Mesodermal cell (in vitro differentiated cells): ENCODE measurements around the gene DNAH17. TPM values are rescaled to one million over a fixed set of nuclear protein-coding genes. Genes with fewer than 3 reads are reported as not detected.

Source experiments
- H3K27ac ChIP-seq: 2 replicates; pipeline ENCODE4 v1.7.0; 2013; ENCODE audit warnings: mild to moderate bottlenecking, low read depth, low read length, moderate library complexity; ENCODE audit not compliant: severe bottlenecking
- H3K36me3 ChIP-seq: 2 replicates; pipeline ENCODE4 v1.7.1; 2013; ENCODE audit warnings: mild to moderate bottlenecking, low read length, moderate library complexity; ENCODE audit not compliant: control insufficient read depth, insufficient read depth
- H3K4me1 ChIP-seq: one replicate; pipeline ENCODE4 v1.7.1; 2013; ENCODE audit warnings: mild to moderate bottlenecking, low read length; ENCODE audit not compliant: insufficient read depth, control insufficient read depth, poor library complexity, severe bottlenecking
- H3K4me3 ChIP-seq: 2 replicates; pipeline ENCODE4 v1.7.0; 2013; ENCODE audit warnings: low read length, control low read depth, mild to moderate bottlenecking; ENCODE audit not compliant: insufficient read depth, poor library complexity, severe bottlenecking; ENCODE audit errors: extremely low read depth
- H3K9me3 ChIP-seq: 2 replicates; pipeline ENCODE4 v1.7.1; 2013; ENCODE audit warnings: mild to moderate bottlenecking, low read length, moderate library complexity; ENCODE audit not compliant: control insufficient read depth
- WGBS, 2 experiments: methylation state at CpG; one replicate each; pipeline ENCODE4 v1.1.5; 2013; ENCODE audit warnings: missing lambda C conversion rate in 2 of 2; ENCODE audit not compliant: insufficient coverage in 2 of 2; 5-methylcytosine and 5-hydroxymethylcytosine counted together
- polyA plus RNA-seq, 2 experiments: library from polyadenylated mRNA; stranded (reverse); fragments of 50-300 nt; gene quantifications; one replicate each; pipeline ENCODE4 v1.2.3, GENCODE V29; 2013

DNAH17 gene
- 0.07 TPM for polyA plus RNA-seq (2013, experiment 1 of 2)
- not detected for polyA plus RNA-seq (2013, experiment 2 of 2)

- H3K9me3 ChIP-seq: no peaks in the 10 kb centered on the region
- H3K4me3 ChIP-seq: no peak within 1 kb of the TSS
- no peaks in the 10 kb centered on the region for H3K4me1 ChIP-seq
- H3K36me3 ChIP-seq: no peaks in the 10 kb centered on the region
- 67 to 83% methylated on average over 1 to 3 of the region's 9 CpGs for WGBS, 2 experiments
- no peak within 1 kb of the TSS for H3K27ac ChIP-seq
Measured at GRCh38 chr17:78577296-78577695, at the start of gene DNAH17. Gene DNAH17, minus strand, starts transcription at chr17:78577396. Its CDS starts 2,339 bp downstream, at chr17:78575057.

GRCh38 chr17:78624324-78625151 is 47.3 kb upstream of the DNAH17 start:
- Histone ChIP-seq H3K4me3 (no peak overlapping the region), H3K36me3 (no peaks in the 10 kb centered on the region), H3K27ac (no peak overlapping the region), H3K4me1 (no peaks in the 10 kb centered on the region), H3K9me3 (peaks cover 3% of the 10 kb centered on the region)
- 89 to 92% methylated on average over 7 to 12 of the region's 14 CpGs for WGBS, 2 experiments

GRCh38 chr17:78623541-78623940 is 46.3 kb upstream of the DNAH17 start:
- H3K27ac ChIP-seq: no peak overlapping the region
- H3K4me1 ChIP-seq: no peaks in the 10 kb centered on the region
- WGBS, 2 experiments: 82 to 88% methylated on average over 10 to 12 of the region's 12 CpGs
- H3K9me3 ChIP-seq: peaks cover 4% of the 10 kb centered on the region
- no peaks in the 10 kb centered on the region for H3K36me3 ChIP-seq
- H3K4me3 ChIP-seq: no peak overlapping the region

GRCh38 chr17:78622491-78623265 is 45.5 kb upstream of the DNAH17 start:
- no peak overlapping the region for H3K27ac ChIP-seq
- H3K36me3 ChIP-seq: no peaks in the 10 kb centered on the region
- WGBS, 2 experiments: 88 to 94% methylated on average over 20 to 24 of the region's 26 CpGs
- no peaks in the 10 kb centered on the region for H3K4me1 ChIP-seq
- H3K9me3 ChIP-seq: peaks cover 4% of the 10 kb centered on the region
- no peak overlapping the region for H3K4me3 ChIP-seq

- 87 to 88% methylated on average over 18 to 25 of the region's 26 CpGs for WGBS, 2 experiments
- H3K27ac ChIP-seq: no peak overlapping the region
Measured at GRCh38 chr17:78621720-78622490, 44.7 kb upstream of the DNAH17 start.

GRCh38 chr17:78620099-78620498 is 42.9 kb upstream of the DNAH17 start:
- Histone ChIP-seq H3K4me1 (no peaks in the 10 kb centered on the region), H3K27ac (no peak overlapping the region), H3K4me3 (no peak overlapping the region), H3K36me3 (no peaks in the 10 kb centered on the region), H3K9me3 (peaks cover 4% of the 10 kb centered on the region)
- WGBS, 2 experiments: 74 to 75% methylated on average over 4 to 5 of the region's 5 CpGs

More at GRCh38 chr17:78621720-78622490, 44.7 kb upstream of the DNAH17 start:
- Histone ChIP-seq H3K4me3 (no peak overlapping the region), H3K9me3 (peaks cover 4% of the 10 kb centered on the region), H3K36me3 (no peaks in the 10 kb centered on the region), H3K4me1 (no peaks in the 10 kb centered on the region)

- 91 to 100% methylated on average over 1 to 4 of the region's 5 CpGs for WGBS, 2 experiments
- H3K9me3 ChIP-seq: peaks cover 4% of the 10 kb centered on the region
- H3K27ac ChIP-seq: no peak overlapping the region
- no peaks in the 10 kb centered on the region for H3K4me1 ChIP-seq
- H3K36me3 ChIP-seq: no peaks in the 10 kb centered on the region
- H3K4me3 ChIP-seq: no peak overlapping the region
Measured at GRCh38 chr17:78619334-78619733, 42.1 kb upstream of the DNAH17 start.

- no peaks in the 10 kb centered on the region for H3K36me3 ChIP-seq
- peaks cover 4% of the 10 kb centered on the region for H3K9me3 ChIP-seq
- no peak overlapping the region for H3K27ac ChIP-seq
- 84 to 96% methylated on average over 13 to 14 of the region's 20 CpGs for WGBS, 2 experiments
- no peak overlapping the region for H3K4me3 ChIP-seq
- no peaks in the 10 kb centered on the region for H3K4me1 ChIP-seq
Measured at GRCh38 chr17:78618264-78619066, 41.3 kb upstream of the DNAH17 start.

GRCh38 chr17:78617511-78618061 is 40.4 kb upstream of the DNAH17 start:
- peaks cover 4% of the 10 kb centered on the region for H3K9me3 ChIP-seq
- WGBS, 2 experiments: 94 to 97% methylated on average over 4 to 5 of the region's 8 CpGs
- H3K27ac ChIP-seq: no peak overlapping the region
- H3K36me3 ChIP-seq: no peaks in the 10 kb centered on the region
- no peaks in the 10 kb centered on the region for H3K4me1 ChIP-seq
- H3K4me3 ChIP-seq: no peak overlapping the region
